ENCODE results near the gene C6orf47.

Gene C6orf47

GRCh38 chr6:31661262-31662123, 915 bp upstream of the C6orf47 start:
- DNase-seq (ENCODE audit: low spot score) = no peak

GRCh38 chr6:31659649-31660380, 763 bp downstream of the C6orf47 start:
- no peak for DNase-seq (ENCODE audit: low spot score)

GRCh38 chr6:31658983-31659648, 1.5 kb downstream of the C6orf47 start:
- no peak for DNase-seq (ENCODE audit: low spot score)

- no peak for DNase-seq (ENCODE audit: low spot score)
Observed at GRCh38 chr6:31658158-31658688, 2.4 kb downstream of the C6orf47 start.

- DNase-seq (ENCODE audit: low spot score) = no peak
Observed at GRCh38 chr6:31657406-31658157, 3.0 kb downstream of the C6orf47 start.

GRCh38 chr6:31655349-31656237, 5.0 kb downstream of the C6orf47 start, which contains the start of gene APOM:
Gene APOM (plus strand): TSS chr6:31655894. CDS start chr6:31655967, 73 bp downstream.
- no peak for DNase-seq (ENCODE audit: low spot score)

- DNase-seq (ENCODE audit: low spot score) = no peak
Observed at GRCh38 chr6:31654574-31655348, 5.8 kb downstream of the C6orf47 start.

GRCh38 chr6:31652925-31653724, 7.5 kb downstream of the C6orf47 start:
- peak; percentile 95 for DNase-seq (ENCODE audit: low spot score)

GRCh38 chr6:31651602-31652191, 8.9 kb downstream of the C6orf47 start:
- no peak for DNase-seq (ENCODE audit: low spot score)

- no peak for DNase-seq (ENCODE audit: low spot score)
Observed at GRCh38 chr6:31645325-31645724, 15.3 kb downstream of the C6orf47 start.

GRCh38 chr6:31643818-31644454, 16.6 kb downstream of the C6orf47 start:
- no peak for DNase-seq (ENCODE audit: low spot score)

- DNase-seq (ENCODE audit: low spot score) = no peak
Observed at GRCh38 chr6:31642798-31643570, 17.6 kb downstream of the C6orf47 start.

- no peak for DNase-seq (ENCODE audit: low spot score)
Observed at GRCh38 chr6:31641370-31641769, 19.2 kb downstream of the C6orf47 start.

- DNase-seq (ENCODE audit: low spot score) = no peak
Observed at GRCh38 chr6:31640612-31641011, 20.0 kb downstream of the C6orf47 start.

- DNase-seq (ENCODE audit: low spot score) = no peak
Observed at GRCh38 chr6:31639449-31639861, 21.1 kb downstream of the C6orf47 start.

- DNase-seq (ENCODE audit: low spot score) = no peak
Observed at GRCh38 chr6:31639043-31639442, 21.5 kb downstream of the C6orf47 start.
